ENCODE data around the gene HPGD.

HPGD gene

DNA sequence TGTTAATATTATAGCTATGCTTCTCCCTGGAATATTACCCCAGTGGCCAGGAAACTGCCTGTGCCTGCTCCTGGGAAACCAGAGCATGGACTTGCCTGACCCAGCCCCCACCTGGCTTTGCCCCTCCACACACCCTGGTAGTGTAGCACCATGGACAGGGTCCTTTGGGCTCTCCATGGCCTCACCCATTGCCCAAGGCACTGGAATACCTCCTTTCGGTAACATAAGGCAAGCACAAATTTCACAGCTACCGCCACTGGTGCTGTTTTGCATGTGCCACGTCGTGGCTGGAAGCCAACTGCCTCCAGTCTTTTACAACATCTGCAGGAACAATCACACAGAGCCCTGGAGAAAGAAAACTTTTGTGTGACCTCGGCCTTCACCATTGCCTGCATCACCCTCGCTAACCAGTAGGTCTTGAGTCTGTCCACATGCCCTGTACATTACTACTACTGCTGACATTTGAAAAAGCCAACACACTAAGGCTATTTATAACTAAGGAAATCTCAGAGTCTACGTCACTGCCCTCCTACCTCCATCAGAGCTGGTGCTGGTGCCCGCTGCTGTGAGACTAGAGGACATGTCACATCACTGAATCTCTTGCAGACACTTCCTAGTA is 47.7 kb downstream of the HPGD start:
- DNase-seq (ENCODE audit: low spot score) = no peak

- no peak for DNase-seq (ENCODE audit: low spot score)
These were observed 55.2 kb downstream of the HPGD start for GRCh38 chr4:174467107-174467506.

- DNase-seq (ENCODE audit: low spot score) = no peak
These were observed 57.3 kb downstream of the HPGD start for GRCh38 chr4:174464949-174465348.

- no peak for DNase-seq (ENCODE audit: low spot score)
These were observed 60.7 kb downstream of the HPGD start for GRCh38 chr4:174461466-174462106.

GRCh38 chr4:174460684-174461083 is 61.6 kb downstream of the HPGD start:
- no peak for DNase-seq (ENCODE audit: low spot score)

DNA sequence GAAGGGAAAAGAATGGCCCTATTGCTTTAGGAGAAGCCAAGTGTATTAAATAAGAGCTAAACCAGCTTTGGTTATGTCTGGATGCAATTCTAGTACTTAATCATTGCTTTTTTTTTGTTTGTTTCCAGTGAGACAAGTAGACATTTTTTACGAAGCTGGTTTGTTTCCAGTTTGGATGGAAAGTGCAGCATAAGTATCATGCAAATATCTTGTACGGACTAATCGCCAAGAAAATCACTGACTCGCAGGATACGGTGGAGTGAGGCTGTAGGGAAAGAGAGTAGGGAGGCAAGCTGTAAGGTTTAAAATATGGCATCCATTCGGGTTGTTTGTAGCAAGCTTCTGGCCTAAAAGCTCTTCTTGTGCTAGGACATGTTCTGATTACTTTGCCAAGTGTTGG is 64.8 kb downstream of the HPGD start:
- no peak for DNase-seq (ENCODE audit: low spot score)

GRCh38 chr4:174454815-174455473 is 67.3 kb downstream of the HPGD start:
- no peak for DNase-seq (ENCODE audit: low spot score)

GRCh38 chr4:174451718-174452296 is 70.5 kb downstream of the HPGD start:
- no peak for DNase-seq (ENCODE audit: low spot score)

GRCh38 chr4:174450786-174451125 is 71.5 kb downstream of the HPGD start:
- DNase-seq (ENCODE audit: low spot score) = no peak

DNA sequence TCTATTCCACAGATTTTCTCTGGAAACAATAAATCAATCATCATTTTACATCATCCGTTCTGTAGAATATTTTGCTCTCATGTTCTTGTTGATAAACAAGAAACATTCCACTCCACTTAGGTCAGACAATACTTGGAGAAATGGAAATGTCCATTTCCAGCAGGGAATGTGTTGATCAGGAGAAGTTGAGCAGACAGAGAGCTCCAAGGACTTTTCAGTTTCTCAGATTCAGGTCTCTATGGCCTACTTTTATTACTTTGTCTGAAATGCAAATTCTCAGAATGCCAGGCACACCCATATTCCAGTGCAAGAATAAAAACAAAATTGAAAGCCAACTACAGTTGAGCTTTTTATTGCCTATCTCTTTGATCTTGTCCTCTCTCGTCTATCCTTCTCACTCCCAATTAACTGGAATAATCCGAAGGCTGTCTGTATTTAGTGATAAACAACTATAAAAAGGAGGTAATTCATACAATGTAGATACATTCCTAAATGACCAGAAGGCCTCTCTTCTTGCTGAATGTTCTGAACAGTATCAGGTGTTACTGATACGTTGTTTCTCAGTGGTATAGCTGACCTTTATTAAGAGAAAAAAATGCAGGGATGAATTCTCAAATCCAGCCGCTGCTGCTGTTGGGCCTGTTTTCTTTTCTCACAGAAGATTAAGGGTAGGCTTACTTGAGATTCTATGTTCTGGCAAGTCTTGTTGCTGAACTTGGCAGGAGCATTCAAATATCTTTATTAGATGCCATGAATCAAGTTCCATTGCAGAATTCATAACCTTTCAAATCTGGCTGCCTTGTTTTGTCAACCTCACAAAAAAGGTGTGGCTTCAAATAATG is 72.1 kb downstream of the HPGD start:
- no peak for DNase-seq (ENCODE audit: low spot score)

DNA sequence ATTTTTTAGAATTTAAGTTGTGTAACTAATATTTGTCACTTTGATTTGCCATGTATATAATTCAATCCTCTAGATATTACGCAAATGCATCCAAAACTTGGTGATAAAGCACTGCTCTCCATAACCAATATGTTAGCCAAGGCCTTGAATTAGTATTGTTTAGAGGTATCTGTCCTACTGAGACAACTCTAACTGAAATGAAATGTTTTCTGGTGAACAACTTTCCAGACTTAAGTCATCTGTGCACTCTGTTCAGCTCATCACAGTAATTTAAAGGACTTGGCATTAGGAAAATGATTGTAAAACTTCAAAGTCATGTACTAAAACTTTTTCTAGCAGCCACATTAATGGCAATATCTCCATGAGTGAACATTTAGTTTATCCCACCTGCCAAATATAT is 73.1 kb downstream of the HPGD start:
- DNase-seq (ENCODE audit: low spot score) = no peak

DNA sequence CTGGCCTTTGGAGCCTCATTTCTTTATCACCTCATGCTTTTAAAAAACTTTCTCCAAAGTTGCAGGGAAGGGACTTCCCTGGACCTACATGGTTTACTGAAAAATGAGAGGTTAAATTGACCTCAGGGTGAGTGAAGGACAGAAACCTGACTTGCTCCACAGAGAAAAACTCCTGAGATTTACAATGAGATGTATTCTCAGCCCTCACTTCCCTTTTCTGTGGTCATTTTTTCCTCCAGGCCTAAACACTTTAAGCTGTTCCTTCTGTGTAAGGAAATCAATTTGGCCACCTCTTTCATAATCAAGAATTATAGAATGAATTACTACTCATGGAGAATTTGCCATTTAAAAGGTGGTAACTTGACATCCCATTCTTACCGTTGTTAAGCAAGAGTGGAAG is 77.9 kb downstream of the HPGD start:
- DNase-seq (ENCODE audit: low spot score) = no peak
